SK-N-MC (cell line): ENCODE results near the gene ANO10.

Source experiments
- DNase-seq: peaks from one replicate; pipeline ENCODE4 v3.0.0-alpha.2; 2011; ENCODE audit warnings: low read depth, low spot score
- H3K27ac ChIP-seq: fragments of 200-600 bp; sonication (generic); 2 replicates; pipeline ENCODE4 v1.5.1; 2016; ENCODE audit warnings: mixed run types
- H3K36me3 ChIP-seq: fragments of 200-600 bp; sonication (generic); 2 replicates; pipeline ENCODE4 v1.6.1; 2017; ENCODE audit warnings: antibody characterized with exemption, low read length, mixed read lengths; ENCODE audit not compliant: insufficient read depth
- H3K4me3 ChIP-seq: fragments of 200-600 bp; sonication (generic); 2 replicates; pipeline ENCODE4 v1.5.1; 2016
- H3K9ac ChIP-seq: fragments of 200-600 bp; sonication (generic); 2 replicates; pipeline ENCODE4 v1.8.0; 2017; ENCODE audit warnings: mixed run types, mixed read lengths; ENCODE audit not compliant: insufficient read length
- H3K9me3 ChIP-seq: fragments of 200-600 bp; sonication (generic); 2 replicates; pipeline ENCODE4 v1.6.1; 2017; ENCODE audit warnings: low read depth, mild to moderate bottlenecking, antibody characterized with exemption, low read length, moderate library complexity, mixed read lengths
- EZH2 ChIP-seq: fragments of 200-600 bp; sonication (generic); IDR thresholded peaks from one replicate; pipeline ENCODE4 v1.6.1; 2017; ENCODE audit warnings: antibody characterized with exemption
- FOXP2 ChIP-seq: optimal IDR thresholded peaks from 2 replicates; pipeline ENCODE3; 2011; ENCODE audit warnings: mild to moderate bottlenecking, moderate library complexity; ENCODE audit not compliant: insufficient read depth; ENCODE audit errors: extremely low read length, control extremely low read depth
- POLR2AphosphoS5 ChIP-seq: IDR thresholded peaks from 2 replicates; pipeline ENCODE4 v1.6.1; 2012; ENCODE audit warnings: mild to moderate bottlenecking, low read depth, low read length, borderline replicate concordance

Gene ANO10

GRCh38 chr3:43372007-43372740, 249.6 kb downstream of the ANO10 start:
- no peak overlapping the region for H3K4me3 ChIP-seq
- H3K27ac ChIP-seq = no peak overlapping the region

GRCh38 chr3:43371494-43371893, 250.3 kb downstream of the ANO10 start:
- TF ChIP-seq EZH2 = no peak
- Histone ChIP-seq H3K9ac (no peak overlapping the region), H3K36me3 (no peaks in the 10 kb centered on the region), H3K27ac (no peak overlapping the region), H3K9me3 (no peaks in the 10 kb centered on the region), H3K4me3 (no peak overlapping the region)
- DNase-seq = no peak

More at GRCh38 chr3:43372007-43372740, 249.6 kb downstream of the ANO10 start:
- Histone ChIP-seq H3K36me3 (no peaks in the 10 kb centered on the region), H3K9ac (no peak overlapping the region), H3K9me3 (no peaks in the 10 kb centered on the region)
- no peak for DNase-seq
- TF ChIP-seq POLR2AphosphoS5 (no peak), FOXP2 (no peak), EZH2 (no peak)

- no peak for TF ChIP-seq POLR2AphosphoS5
- TF ChIP-seq EZH2 = no peak
- no peak for TF ChIP-seq FOXP2
These were observed 251.4 kb downstream of the ANO10 start for GRCh38 chr3:43370293-43370980.

GRCh38 chr3:43369404-43370292, 252.2 kb downstream of the ANO10 start:
- Histone ChIP-seq H3K4me3 (no peak overlapping the region), H3K27ac (no peak overlapping the region), H3K9me3 (no peaks in the 10 kb centered on the region), H3K9ac (no peak overlapping the region), H3K36me3 (no peaks in the 10 kb centered on the region)
- no peak for TF ChIP-seq POLR2AphosphoS5
- TF ChIP-seq EZH2 = no peak
- no peak for TF ChIP-seq FOXP2
- no peak for DNase-seq

More at GRCh38 chr3:43370293-43370980, 251.4 kb downstream of the ANO10 start:
- Histone ChIP-seq H3K36me3 (no peaks in the 10 kb centered on the region), H3K9me3 (no peaks in the 10 kb centered on the region), H3K27ac (no peak overlapping the region), H3K9ac (no peak overlapping the region), H3K4me3 (no peak overlapping the region)
- no peak for DNase-seq

- DNase-seq = no peak
- no peaks in the 10 kb centered on the region for H3K9me3 ChIP-seq
- H3K27ac ChIP-seq = no peak overlapping the region
- H3K36me3 ChIP-seq = no peaks in the 10 kb centered on the region
- TF ChIP-seq FOXP2 (no peak), EZH2 (no peak), POLR2AphosphoS5 (no peak)
- H3K4me3 ChIP-seq = no peak overlapping the region
- H3K9ac ChIP-seq = no peak overlapping the region
These were observed 254.9 kb downstream of the ANO10 start for GRCh38 chr3:43366885-43367284.

- no peak for DNase-seq
- Histone ChIP-seq H3K36me3 (no peaks in the 10 kb centered on the region), H3K27ac (no peak overlapping the region), H3K9me3 (no peaks in the 10 kb centered on the region), H3K9ac (no peak overlapping the region), H3K4me3 (no peak overlapping the region)
- no peak for TF ChIP-seq POLR2AphosphoS5
- no peak for TF ChIP-seq FOXP2
- no peak for TF ChIP-seq EZH2
These were observed 255.3 kb downstream of the ANO10 start for GRCh38 chr3:43366481-43366880.

- Histone ChIP-seq H3K9ac (no peak overlapping the region), H3K9me3 (no peaks in the 10 kb centered on the region), H3K36me3 (no peaks in the 10 kb centered on the region), H3K4me3 (no peak overlapping the region), H3K27ac (no peak overlapping the region)
- TF ChIP-seq EZH2 (no peak), FOXP2 (no peak), POLR2AphosphoS5 (no peak)
- no peak for DNase-seq
These were observed 256.1 kb downstream of the ANO10 start for GRCh38 chr3:43365601-43366305.
